Keratinocyte (primary cell): Measurements from ENCODE around the gene ACTL6A. TPM values are rescaled to one million over a fixed set of nuclear protein-coding genes. Genes with fewer than 3 reads are reported as not detected.

ENCODE experiments used
- DNase-seq: peaks from one replicate; pipeline ENCODE4 v3.0.0-alpha.2; 2011; ENCODE audit warnings: low read depth, missing footprints, low spot score
- FAIRE-seq: peaks from 2 replicates; lab custom pipeline; 2011; peaks lifted over from hg19 to GRCh38; lab: Jason Lieb, UNC
- H2AFZ ChIP-seq: 2 replicates; pipeline ENCODE4 v1.6.0; 2012; ENCODE audit warnings: low read length, control low read depth, inconsistent platforms; ENCODE audit not compliant: control insufficient read depth
- H3K27ac ChIP-seq: 2 replicates; pipeline ENCODE4 v1.5.1; 2011; ENCODE audit warnings: low read length; ENCODE audit not compliant: control insufficient read depth, insufficient read depth
- H3K27me3 ChIP-seq: 3 replicates; pipeline ENCODE4 v1.6.0; 2011; ENCODE audit warnings: low read length; ENCODE audit not compliant: control insufficient read depth, insufficient read depth; ENCODE audit errors: extremely low read depth
- H3K36me3 ChIP-seq, 2 experiments: 2 replicates in 1 of 2; 3 replicates in 1 of 2; pipeline ENCODE4 v1.5.1; 2011; ENCODE audit warnings: low read length in 2 of 2, mild to moderate bottlenecking in 1 of 2; ENCODE audit not compliant: control insufficient read depth in 2 of 2, insufficient read depth in 2 of 2; ENCODE audit errors: extremely low read depth in 1 of 2
- H3K4me1 ChIP-seq: 3 replicates; pipeline ENCODE4 v1.5.1; 2011; ENCODE audit warnings: low read length; ENCODE audit not compliant: control insufficient read depth, insufficient read depth; ENCODE audit errors: extremely low read depth
- H3K4me2 ChIP-seq: 3 replicates; pipeline ENCODE4 v1.6.0; 2011; ENCODE audit warnings: low read depth, low read length; ENCODE audit not compliant: control insufficient read depth, insufficient read depth; ENCODE audit errors: extremely low read depth
- H3K4me3 ChIP-seq, 3 experiments: fragments of 200-600 bp in 1 of 3; sonication (generic) in 1 of 3; 2 replicates in 2 of 3; 3 replicates in 1 of 3; pipeline ENCODE4 v1.5.1; 2011 to 2016; ENCODE audit warnings: low read length in 3 of 3, mild to moderate bottlenecking in 3 of 3, control low read depth in 2 of 3, inconsistent platforms in 1 of 3, low read depth in 1 of 3, mixed read lengths in 1 of 3, mixed run types in 1 of 3, moderate library complexity in 1 of 3; ENCODE audit not compliant: control insufficient read depth in 2 of 3, insufficient read depth in 2 of 3; ENCODE audit errors: extremely low read depth in 1 of 3
- H3K79me2 ChIP-seq: 2 replicates; pipeline ENCODE4 v1.6.0; 2012; ENCODE audit warnings: low read length; ENCODE audit not compliant: control insufficient read depth, insufficient read depth
- H3K9ac ChIP-seq: 3 replicates; pipeline ENCODE4 v1.6.0; 2011; ENCODE audit warnings: low read length; ENCODE audit not compliant: control insufficient read depth, insufficient read depth; ENCODE audit errors: extremely low read depth
- H3K9me1 ChIP-seq: 3 replicates; pipeline ENCODE4 v1.6.0; 2011; ENCODE audit warnings: low read length; ENCODE audit not compliant: control insufficient read depth, insufficient read depth; ENCODE audit errors: extremely low read depth
- H3K9me3 ChIP-seq: 2 replicates; pipeline ENCODE4 v1.5.1; 2012; ENCODE audit warnings: low read depth, low read length; ENCODE audit not compliant: control insufficient read depth
- H4K20me1 ChIP-seq: 3 replicates; pipeline ENCODE4 v1.6.0; 2011; ENCODE audit warnings: low read length; ENCODE audit not compliant: control insufficient read depth, insufficient read depth; ENCODE audit errors: extremely low read depth
- EZH2 ChIP-seq: IDR thresholded peaks from one replicate; pipeline ENCODE4 v1.6.1; 2012; ENCODE audit warnings: inconsistent platforms, mild to moderate bottlenecking, low read length, moderate library complexity
- dilution Hi-C: fragments of 300-500 bp; cut with MboI; formaldehyde crosslinking; loops from one replicate; pipeline ENCODE4 v1.7.0; 2020; ENCODE audit warnings: low sequenced_read_pairs; ENCODE audit not compliant: extremely low pct_ligation_motif_present
- polyA plus RNA-seq, 5 experiments: library from polyadenylated mRNA; depleted of rRNA in 3 of 5; stranded (reverse) in 3 of 5; stranded (forward) in 1 of 5; unstranded in 1 of 5; fragments of >200 nt; gene quantifications; 1 replicate in 1 of 5; 2 replicates in 3 of 5; 3 replicates in 1 of 5; pipeline versions ENCODE4 v1.2.1 to v1.2.3, GENCODE V29; 2011 to 2012; ENCODE audit warnings: missing spikeins in 2 of 5, low read depth in 1 of 5, low replicate concordance in 1 of 5
- TF ChIP-seq, protein P1 (sequence below), 3 experiments: IDR thresholded peaks in 1 of 3; conservative IDR thresholded peaks in 1 of 3; optimal IDR thresholded peaks in 1 of 3; 2 replicates in 2 of 3; 3 replicates in 1 of 3; pipeline versions ENCODE3 to v1.5.1; 2011; ENCODE audit warnings: low read length in 3 of 3, mild to moderate bottlenecking in 3 of 3, moderate library complexity in 2 of 3, control low read depth in 1 of 3, inconsistent platforms in 1 of 3; ENCODE audit not compliant: insufficient read depth in 2 of 3; ENCODE audit errors: extremely low read depth in 1 of 3

Gene ACTL6A
- polyA plus RNA-seq, 1 donor (not counting 4 experiments of a cell fraction or from before 2014, with no cell fraction given), result 106 TPM

DNA sequence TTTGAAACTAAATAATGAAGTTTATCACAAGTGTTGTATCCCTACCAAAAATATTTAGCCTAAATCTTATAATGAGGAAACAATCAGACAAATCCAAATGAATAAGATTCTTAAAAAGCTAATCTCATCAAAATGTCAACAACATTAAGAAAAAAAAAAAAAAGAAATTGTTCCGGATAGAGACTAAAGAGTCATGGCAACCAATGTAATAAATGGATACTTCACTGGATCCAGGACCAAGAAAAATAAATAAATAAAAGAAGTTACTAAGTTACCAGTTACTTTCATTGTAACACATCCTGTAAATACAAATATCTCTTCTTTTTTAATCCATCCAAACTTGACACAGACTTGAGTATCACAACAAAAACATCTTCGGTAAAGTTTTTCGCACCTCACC, 41.1 kb downstream of the ACTL6A start:
- peak overlapping the region; percentile 86 to 98 (median 96) for H3K4me3 ChIP-seq
- no peaks in the 10 kb centered on the region for H3K9me3 ChIP-seq
- DNase-seq (no peak), FAIRE-seq (no peak)
- dilution Hi-C loops, result no loop called here
- peak overlapping the region; percentile 100 for H2AFZ ChIP-seq
- H3K4me2 ChIP-seq, result peak overlapping the region; percentile 74
- peak overlapping the region; percentile 97 for H3K27ac ChIP-seq
- no peaks in the 10 kb centered on the region for H4K20me1 ChIP-seq
- peaks cover 4 to 22% of the 10 kb centered on the region in 2 experiments for H3K36me3 ChIP-seq
- H3K9ac ChIP-seq, result peak overlapping the region; percentile 93
- peaks cover 3% of the 10 kb centered on the region for H3K4me1 ChIP-seq
- H3K27me3 ChIP-seq, result no peaks in the 10 kb centered on the region
- TF ChIP-seq EZH2, result no peak
- TF ChIP-seq, protein P1, sequence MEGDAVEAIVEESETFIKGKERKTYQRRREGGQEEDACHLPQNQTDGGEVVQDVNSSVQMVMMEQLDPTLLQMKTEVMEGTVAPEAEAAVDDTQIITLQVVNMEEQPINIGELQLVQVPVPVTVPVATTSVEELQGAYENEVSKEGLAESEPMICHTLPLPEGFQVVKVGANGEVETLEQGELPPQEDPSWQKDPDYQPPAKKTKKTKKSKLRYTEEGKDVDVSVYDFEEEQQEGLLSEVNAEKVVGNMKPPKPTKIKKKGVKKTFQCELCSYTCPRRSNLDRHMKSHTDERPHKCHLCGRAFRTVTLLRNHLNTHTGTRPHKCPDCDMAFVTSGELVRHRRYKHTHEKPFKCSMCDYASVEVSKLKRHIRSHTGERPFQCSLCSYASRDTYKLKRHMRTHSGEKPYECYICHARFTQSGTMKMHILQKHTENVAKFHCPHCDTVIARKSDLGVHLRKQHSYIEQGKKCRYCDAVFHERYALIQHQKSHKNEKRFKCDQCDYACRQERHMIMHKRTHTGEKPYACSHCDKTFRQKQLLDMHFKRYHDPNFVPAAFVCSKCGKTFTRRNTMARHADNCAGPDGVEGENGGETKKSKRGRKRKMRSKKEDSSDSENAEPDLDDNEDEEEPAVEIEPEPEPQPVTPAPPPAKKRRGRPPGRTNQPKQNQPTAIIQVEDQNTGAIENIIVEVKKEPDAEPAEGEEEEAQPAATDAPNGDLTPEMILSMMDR (optimal IDR thresholded peaks at IDR 0.05 in 1 of 3, IDR thresholded peaks at IDR 0.05 in 1 of 3, conservative IDR thresholded peaks at IDR 0.05 in 1 of 3; ENCODE audit: extremely low read depth in 1 of 3, insufficient read depth in 2 of 3, low read length in 3 of 3), result no peak
- no peaks in the 10 kb centered on the region for H3K9me1 ChIP-seq
- H3K79me2 ChIP-seq, result peaks cover 65% of the 10 kb centered on the region

DNA sequence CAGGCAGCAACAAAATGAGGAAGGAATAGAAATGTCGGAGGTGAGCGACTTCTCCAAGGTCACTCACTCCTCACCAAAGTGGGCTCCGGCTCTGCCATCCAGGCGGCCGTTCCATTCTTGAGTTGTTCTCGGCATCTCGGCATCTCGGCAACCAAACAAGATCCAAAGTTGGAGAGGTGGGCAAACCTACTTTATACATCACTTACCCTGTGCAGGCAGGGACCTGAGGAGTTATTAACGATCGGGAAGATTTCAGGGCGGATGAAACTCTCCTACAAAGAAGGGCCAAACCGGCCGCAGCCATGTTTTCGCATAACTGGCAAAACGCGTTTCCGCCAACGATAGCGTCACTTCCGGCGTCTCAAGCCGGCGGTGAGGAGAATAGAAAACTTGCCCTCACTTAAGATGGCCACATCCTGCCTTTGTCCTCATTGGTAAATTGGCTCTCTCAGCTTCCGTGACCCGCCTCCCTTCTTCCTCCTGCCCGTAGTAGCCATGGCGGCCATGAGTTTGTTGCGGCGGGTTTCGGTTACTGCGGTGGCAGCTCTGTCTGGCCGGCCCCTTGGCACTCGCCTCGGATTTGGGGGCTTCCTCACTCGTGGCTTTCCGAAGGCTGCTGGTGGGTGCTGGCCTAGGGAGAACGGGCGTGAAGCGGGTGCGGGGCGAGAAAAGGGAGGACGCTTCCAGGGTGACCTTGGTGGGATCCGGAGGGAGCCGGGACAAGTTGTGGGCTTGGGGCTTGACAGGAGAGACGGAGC, 41.8 kb downstream of the ACTL6A start, which contains the start of the genes MRPL47 and NDUFB5:
TSS of gene MRPL47 (minus strand) at position 318 of the 758 bp plus-strand sequence. CDS start at position 304, 14 bp downstream.
TSS of gene NDUFB5 (plus strand) at position 474 of the 758 bp plus-strand sequence. CDS start at position 496, 22 bp downstream.
- Histone ChIP-seq H3K36me3 (peaks cover 4 to 23% of the 10 kb centered on the region in 2 experiments), H2AFZ (peak within 1 kb of the TSS; percentile 100), H3K9me3 (no peaks in the 10 kb centered on the region), H3K4me3 (peak within 1 kb of the TSS; percentile 86 to 98 (median 96)), H3K27ac (peak within 1 kb of the TSS; percentile 97), H4K20me1 (no peaks in the 10 kb centered on the region), H3K9me1 (no peaks in the 10 kb centered on the region), H3K27me3 (no peaks in the 10 kb centered on the region), H3K4me1 (peaks cover 3% of the 10 kb centered on the region), H3K79me2 (peaks cover 69% of the 10 kb centered on the region), H3K9ac (peak within 1 kb of the TSS; percentile 93), H3K4me2 (peak within 1 kb of the TSS; percentile 91)
- dilution Hi-C loops, result no loop called here
- TF ChIP-seq, protein P1 (optimal IDR thresholded peaks at IDR 0.05 in 1 of 3, IDR thresholded peaks at IDR 0.05 in 1 of 3, conservative IDR thresholded peaks at IDR 0.05 in 1 of 3; ENCODE audit: extremely low read depth in 1 of 3, insufficient read depth in 2 of 3, low read length in 3 of 3), result no peak
- no peak for TF ChIP-seq EZH2
- DNase-seq, result peak; percentile 48
- peak; percentile 83 for FAIRE-seq
